ENCODE data around the gene SELENON.

SELENON gene

DNA sequence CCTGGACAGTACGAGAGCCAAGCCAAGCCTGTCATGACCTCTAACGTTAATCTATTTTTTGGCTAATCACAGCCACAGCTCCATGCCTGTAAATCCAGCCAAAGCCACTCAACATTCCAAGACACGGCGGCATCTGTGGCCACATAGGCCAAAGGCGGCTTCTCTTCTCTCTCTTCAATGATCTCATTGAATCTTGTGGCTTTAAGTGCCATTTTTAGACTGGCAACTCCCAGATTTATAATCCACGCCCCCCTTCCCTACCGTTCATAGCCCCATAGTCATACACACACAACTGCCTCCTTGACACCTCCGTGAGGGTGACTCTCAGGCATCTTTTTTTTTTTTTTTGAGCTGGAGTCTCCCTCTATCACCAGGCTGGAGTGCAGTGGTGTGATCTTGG is 5.7 kb upstream of the SELENON start:
- DNase-seq (ENCODE audit: low read depth), result no peak

GRCh38 chr1:25795211-25795610 is 4.8 kb upstream of the SELENON start:
- DNase-seq (ENCODE audit: low read depth), result no peak

- no peak for DNase-seq (ENCODE audit: low read depth)
These were observed 3.8 kb upstream of the SELENON start for GRCh38 chr1:25795946-25796810.

GRCh38 chr1:25796811-25797458 is 3.1 kb upstream of the SELENON start:
- peak; percentile 71 for DNase-seq (ENCODE audit: low read depth)

DNA sequence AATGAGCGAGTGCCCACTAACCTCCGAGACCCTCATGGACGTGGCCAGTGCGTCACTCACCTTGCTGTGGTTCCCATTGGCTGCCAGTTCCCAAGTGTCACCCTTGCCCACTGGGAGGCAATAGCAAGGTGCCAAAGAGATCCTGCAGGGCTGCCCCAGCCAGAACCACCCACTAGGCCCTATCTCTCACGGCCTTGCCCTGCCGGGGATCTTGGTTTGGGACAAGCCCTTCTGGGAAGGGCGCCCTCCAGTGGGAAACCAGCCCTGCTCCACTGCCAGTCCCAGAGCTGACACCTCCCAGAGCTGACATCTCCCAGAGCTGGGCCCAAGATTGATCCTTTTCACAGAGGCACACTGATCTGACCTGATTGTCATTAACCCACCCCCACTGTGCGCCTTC is 2.1 kb upstream of the SELENON start:
- DNase-seq (ENCODE audit: low read depth), result peak; percentile 25

- DNase-seq (ENCODE audit: low read depth), result no peak
These were observed 1.2 kb upstream of the SELENON start for GRCh38 chr1:25798666-25799351.

DNA sequence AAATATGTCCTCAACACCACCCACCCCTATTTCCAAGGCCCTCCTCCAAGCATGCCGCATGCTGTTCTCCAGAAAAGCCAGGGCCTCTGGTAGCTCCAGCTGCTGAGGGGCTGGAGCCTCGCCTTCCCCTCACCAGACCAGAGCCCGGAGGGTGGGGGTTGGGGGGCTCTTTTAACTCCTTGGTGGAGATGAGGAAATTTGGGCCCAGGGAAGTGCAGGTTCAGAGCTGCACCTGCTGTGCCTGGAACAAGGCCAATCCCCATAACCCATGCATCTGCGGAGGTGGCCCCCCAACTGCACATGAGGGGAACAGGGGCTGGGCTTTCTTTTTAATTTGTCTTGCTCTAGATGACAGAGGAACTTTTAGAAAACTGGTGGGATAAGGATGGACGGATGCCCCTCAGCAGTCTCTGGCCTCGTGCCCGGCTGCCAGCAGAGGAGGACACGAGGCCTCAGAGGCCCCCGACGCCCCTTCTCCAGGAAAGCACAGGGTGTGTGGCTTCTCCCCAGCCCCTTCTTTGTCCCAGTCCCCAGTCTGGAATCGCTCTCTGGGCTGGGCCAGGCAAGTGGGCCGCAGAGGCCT is 550 bp upstream of the SELENON start:
- DNase-seq (ENCODE audit: low read depth), result no peak

DNA sequence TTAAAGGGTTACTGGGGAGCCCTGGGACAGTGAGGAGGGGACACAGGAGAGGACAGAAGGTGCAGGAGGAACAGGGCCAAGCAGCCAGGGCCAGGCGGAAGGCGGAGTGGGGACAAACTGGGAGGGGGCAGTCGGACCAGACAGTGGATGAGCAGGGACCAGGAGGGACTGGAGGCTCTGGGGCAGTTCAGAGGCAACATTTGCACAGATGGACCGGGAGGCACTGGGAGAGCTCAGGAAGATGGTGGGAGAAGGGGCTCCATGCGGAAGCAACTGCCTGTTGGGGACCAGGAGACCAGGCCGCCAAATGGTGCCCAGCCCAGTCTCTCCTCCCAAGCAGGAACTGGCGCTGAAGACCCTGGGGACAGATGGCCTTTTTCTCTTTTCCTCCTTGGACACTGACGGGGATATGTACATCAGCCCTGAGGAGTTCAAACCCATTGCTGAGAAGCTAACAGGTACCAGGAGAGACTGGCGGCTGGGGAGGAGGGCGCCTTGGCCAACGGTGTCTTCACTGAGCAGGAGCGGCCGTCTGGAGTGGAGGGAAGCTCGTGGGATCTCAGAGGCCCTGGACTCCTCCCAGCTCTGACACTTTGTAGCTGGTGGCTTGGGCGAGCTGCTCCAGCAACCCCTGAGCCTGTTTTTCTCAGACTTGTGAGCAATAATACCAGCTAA is 847 bp downstream of the SELENON start:
- DNase-seq (ENCODE audit: low read depth), result no peak

DNA sequence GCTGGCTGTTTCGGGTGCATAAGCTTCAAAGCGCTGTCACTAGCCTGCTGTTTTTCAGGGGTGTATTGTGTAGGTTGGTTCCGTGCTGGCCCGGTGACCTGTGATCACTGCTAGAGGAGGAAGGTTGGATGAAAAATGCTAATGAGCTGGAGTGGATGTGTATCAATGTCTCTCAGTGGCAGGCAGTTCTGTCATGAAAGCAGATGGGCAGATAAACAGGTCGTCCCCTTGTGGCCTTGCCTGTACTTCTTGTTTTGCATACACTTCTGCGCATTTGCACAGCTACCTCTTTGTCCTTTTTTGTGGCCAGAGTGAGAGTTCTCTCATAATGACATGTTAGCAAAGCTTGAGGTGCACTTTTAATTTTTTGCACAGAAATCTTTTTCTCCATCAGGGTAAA is 2.9 kb downstream of the SELENON start:
- no peak for DNase-seq (ENCODE audit: low read depth)

DNA sequence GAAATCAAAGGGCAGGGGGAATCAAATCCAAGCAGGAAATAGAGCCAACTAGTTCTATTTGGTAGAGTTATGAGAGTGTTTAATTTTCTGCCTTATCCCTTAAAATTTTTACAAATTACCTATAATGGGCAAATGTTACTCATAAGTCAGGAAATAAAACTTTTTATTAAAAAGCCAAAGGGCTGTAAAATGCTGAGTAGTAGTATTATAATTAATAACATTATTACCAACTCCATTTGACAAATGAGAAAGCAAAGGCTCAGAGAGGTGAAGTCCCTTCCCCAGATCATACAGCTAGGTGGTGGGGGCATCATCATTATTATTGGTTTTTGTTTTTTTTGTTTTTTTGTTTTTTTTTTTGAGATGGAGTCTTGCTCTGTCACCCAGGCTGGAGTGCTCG is 3.4 kb downstream of the SELENON start:
- no peak for DNase-seq (ENCODE audit: low read depth)

DNA sequence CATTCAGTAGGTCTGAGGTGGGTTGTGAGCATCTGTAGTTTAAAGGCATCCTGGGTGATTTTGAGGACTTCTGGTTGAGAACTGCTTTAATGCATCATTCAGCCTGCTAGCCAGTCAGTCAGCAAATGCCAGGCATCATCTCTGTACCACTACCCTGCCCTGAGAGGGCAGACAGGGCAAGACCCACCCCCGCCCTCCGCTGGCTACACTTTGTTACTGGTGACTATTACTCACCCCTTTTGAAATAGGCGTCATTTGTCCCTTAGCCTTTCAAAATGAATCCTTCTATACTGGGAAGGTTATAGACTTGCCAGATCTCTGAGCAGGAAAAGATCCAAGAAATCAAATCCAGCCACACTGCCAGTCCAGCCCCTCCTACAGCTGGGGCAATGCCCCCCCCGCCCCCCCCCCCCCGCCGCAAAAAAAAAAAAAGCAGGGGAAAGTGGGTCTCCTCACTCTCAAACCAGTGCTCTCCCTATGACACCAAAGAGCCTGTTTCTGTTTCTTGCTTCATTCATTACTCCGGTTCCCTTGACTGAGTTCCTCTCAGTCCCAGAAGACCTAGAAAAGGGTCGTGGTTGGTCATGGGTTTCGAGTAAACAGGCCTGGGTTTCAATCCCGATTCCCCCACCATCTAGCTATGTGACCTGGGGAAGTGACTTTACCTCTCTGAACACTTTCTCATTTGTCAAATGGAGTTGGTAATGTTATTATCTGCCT is 4.4 kb downstream of the SELENON start:
- DNase-seq (ENCODE audit: low read depth), result peak; percentile 29

DNA sequence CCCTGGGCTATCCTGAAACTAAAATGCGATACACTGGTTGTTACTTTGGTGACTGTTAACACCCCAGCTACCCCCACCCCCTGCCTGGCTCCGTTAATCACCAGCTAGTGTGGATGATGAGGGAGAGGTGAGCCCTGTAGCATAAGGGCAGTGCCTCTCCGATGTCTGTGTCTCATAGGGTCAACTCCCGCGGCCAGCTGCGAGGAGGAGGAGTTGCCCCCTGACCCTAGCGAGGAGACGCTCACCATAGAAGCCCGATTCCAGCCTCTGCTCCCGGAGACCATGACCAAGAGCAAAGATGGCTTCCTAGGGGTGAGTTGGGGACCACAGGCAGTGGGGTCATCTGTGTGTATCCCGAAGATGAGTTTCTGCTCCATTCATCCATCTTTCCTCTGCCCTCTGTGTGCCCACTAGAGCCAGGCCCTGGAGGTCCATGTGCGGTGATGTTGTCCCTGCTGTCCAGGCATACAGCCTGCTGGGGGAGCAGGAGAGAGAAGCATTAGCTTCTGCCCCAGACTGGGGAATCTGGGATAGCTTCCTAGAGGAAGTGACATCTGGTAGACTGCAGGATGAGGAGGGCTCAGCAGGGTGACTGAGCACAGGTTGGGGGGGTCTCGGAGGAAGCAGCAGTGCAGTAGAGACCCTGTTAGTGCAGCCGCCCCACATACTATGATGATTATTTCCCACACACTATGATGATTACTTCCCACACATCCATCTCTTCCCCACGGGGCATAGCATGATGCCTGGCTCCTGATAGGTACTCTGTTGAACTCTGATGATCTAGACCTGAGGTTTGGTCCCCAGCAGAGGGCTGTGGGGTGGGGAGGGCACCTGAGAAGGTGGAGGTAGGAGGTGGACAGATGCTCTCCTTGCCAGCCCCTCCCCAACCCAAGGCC is 5.2 kb downstream of the SELENON start:
- no peak for DNase-seq (ENCODE audit: low read depth)

DNA sequence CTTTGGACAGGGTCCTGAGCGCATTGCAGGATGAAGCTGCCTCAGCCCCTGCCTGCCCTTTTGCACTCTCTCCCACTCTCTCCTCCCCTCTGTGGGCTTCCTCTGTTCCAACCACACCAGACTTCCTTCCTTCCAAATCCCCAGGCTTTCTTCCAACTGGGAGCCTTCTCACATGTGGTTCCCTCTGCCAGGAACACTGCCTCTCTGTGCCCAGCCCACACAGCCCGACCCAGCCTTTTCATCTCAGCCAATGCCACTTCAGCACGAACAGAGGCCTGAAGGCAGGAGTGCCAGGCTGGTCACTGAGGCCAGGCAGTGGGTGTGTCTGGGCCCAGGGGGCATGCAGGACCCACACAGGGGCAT is 5.9 kb downstream of the SELENON start:
- DNase-seq (ENCODE audit: low read depth), result no peak

GRCh38 chr1:25806418-25806817 is 6.4 kb downstream of the SELENON start:
- DNase-seq (ENCODE audit: low read depth), result no peak

DNA sequence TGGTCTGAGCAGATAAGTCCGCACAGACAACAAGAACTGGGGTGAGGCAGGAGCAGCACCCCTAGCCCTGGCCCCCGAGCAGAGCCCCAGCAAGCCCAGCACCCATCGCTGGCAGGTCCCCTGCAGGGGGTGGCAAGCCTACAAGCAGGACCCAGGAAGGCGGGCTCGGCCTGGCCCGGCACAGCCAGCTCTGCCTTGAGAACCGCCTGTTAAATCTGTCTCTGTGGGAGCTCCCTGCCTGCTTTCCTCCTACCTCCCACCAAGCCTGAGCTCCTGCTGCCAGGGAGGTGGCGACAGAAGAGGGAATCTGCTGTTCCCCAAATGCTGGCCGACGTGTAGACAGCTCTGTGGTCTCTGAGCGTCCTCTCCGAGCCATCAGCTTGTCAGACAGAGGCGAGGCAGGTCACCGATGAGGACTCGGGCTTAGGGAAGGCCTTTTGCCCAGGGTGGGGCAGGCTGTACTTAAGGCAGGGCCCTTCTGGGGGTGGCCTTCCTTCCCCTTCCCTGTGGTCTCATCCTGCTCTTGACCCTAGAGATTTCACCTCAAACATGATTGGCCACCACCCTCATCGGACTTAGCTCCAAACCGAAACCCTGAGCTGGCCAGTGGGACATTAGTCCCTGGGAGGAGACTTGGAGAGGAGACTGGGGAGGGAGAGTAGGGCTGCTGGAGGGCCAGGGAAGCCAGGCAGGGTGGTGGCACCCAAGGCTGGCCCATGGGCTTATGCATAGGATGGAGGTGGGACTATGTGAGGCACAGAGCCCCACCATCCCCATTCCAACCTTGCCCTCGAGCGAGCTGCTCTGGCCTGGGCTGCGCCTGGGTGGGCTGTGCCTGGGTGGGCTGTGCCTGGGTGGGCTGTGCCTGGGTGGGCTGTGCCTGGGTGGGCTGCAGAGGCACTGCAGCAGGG is 7.7 kb downstream of the SELENON start:
- no peak for DNase-seq (ENCODE audit: low read depth)

DNA sequence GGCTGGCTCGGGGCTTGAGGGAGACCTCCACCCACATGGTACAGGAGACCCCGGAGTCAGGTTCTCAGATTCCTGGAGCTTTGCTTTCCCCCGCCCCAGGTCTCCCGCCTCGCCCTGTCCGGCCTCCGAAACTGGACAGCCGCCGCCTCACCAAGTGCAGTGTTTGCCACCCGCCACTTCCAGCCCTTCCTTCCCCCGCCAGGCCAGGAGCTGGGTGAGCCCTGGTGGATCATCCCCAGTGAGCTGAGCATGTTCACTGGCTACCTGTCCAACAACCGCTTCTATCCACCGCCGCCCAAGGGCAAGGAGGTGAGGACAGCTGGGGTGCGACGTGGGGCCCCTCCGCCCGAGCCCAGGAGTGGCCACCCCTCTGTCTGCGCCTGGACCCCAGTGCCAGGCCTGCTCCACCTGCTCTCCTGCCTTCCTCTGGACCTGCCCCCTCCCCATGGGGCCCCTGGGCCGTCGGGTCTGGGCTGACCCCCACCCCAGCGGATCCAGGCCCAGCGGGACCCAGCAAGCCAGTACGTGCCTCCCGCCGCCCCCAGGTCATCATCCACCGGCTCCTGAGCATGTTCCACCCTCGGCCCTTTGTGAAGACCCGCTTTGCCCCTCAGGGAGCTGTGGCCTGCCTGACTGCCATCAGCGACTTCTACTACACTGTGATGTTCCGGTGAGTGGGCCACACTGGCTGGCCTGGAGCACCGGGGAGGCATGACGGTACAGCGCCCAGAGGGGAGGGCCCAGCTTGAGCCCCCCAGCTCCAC is 8.7 kb downstream of the SELENON start:
- DNase-seq (ENCODE audit: low read depth), result no peak

GRCh38 chr1:25809283-25809926 is 9.4 kb downstream of the SELENON start:
- DNase-seq (ENCODE audit: low read depth), result no peak

DNA sequence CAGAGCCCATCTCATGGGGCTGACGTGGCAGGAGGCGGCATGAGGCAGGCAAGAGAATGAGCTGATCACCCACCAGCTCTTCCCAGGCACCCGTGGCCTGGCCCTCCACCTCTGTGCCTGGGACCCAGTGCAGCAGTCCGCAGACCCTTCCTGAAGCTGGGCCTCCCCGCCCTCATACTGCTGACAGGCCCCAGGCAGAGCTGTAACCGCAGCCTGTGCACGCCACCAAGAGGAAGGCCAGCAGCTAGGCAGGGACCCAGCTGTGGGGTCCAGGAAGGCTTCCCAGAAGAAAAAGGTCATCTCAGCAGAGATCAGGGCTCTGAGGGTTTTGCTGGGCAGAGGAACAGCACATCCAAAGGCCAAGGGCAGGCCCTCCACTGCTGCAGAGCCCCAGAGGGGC is 9.9 kb downstream of the SELENON start:
- DNase-seq (ENCODE audit: low read depth), result no peak
